H1 (cell line): ENCODE measurements around the gene DOK6. TPM values are rescaled to one million over a fixed set of nuclear protein-coding genes. Genes with fewer than 3 reads are reported as not detected.

Experiments
- CTCF ChIA-PET: fragments of 300-600 bp; sonication (Branson Sonifier 250); formaldehyde crosslinking; loops from one replicate; lab custom pipeline; 2021; ENCODE audit not compliant: partially characterized antibody; lab: Charles Lee
- POLR2A ChIA-PET: fragments of 300-600 bp; sonication (Branson Sonifier 250); formaldehyde crosslinking; loops from one replicate; lab custom pipeline; 2021; ENCODE audit warnings: inconsistent platforms; ENCODE audit not compliant: partially characterized antibody; lab: Charles Lee
- DNase-seq, 2 experiments: peaks; one replicate each; pipeline versions ENCODE4 v3.0.0 to v3.0.0-alpha.2; 2010 to 2022; ENCODE audit warnings: low spot score in 2 of 2, low read depth in 1 of 2, mixed read lengths in 1 of 2
- FAIRE-seq: peaks from 2 replicates; lab custom pipeline; 2011; peaks lifted over from hg19 to GRCh38; lab: Jason Lieb, UNC
- H2AFZ ChIP-seq: 2 replicates; pipeline ENCODE4 v1.8.1; 2012; ENCODE audit warnings: low read length, inconsistent platforms
- H2AK5ac ChIP-seq: 2 replicates; pipeline ENCODE4 v1.6.1; 2013; ENCODE audit warnings: low read depth, low read length
- H2BK120ac ChIP-seq: replicated peaks from 2 replicates; pipeline ENCODE3; 2013; ENCODE audit warnings: low read depth, low read length, inconsistent platforms
- H2BK12ac ChIP-seq: 2 replicates; pipeline ENCODE4 v1.6.1; 2013; ENCODE audit warnings: low read depth, low read length
- H2BK15ac ChIP-seq: 2 replicates; pipeline ENCODE4 v1.6.1; 2013; ENCODE audit warnings: low read length
- H2BK20ac ChIP-seq: 2 replicates; pipeline ENCODE4 v1.6.1; 2013; ENCODE audit warnings: low read length
- H2BK5ac ChIP-seq: 2 replicates; pipeline ENCODE4 v1.6.1; 2013; ENCODE audit warnings: low read depth, low read length
- H3K14ac ChIP-seq: 2 replicates; pipeline ENCODE4 v1.6.1; 2013; ENCODE audit warnings: inconsistent platforms; ENCODE audit not compliant: insufficient read length
- H3K18ac ChIP-seq: 2 replicates; pipeline ENCODE4 v1.6.1; 2013; ENCODE audit warnings: low read length; ENCODE audit errors: extremely low read depth
- H3K23ac ChIP-seq: 2 replicates; pipeline ENCODE4 v1.6.1; 2013; ENCODE audit warnings: inconsistent platforms; ENCODE audit not compliant: insufficient read length
- H3K23me2 ChIP-seq: 2 replicates; pipeline ENCODE4 v1.6.1; 2013; ENCODE audit warnings: low read depth, low read length
- H3K27ac ChIP-seq: 2 replicates; pipeline ENCODE4 v1.6.1; 2011; ENCODE audit warnings: low read depth, low read length, inconsistent platforms
- H3K27me3 ChIP-seq, 4 experiments: replicated peaks in 1 of 4; 1 replicate in 1 of 4; 2 replicates in 3 of 4; pipeline versions ENCODE4 v1.6.1 to v1.8.1; 2011 to 2013; ENCODE audit warnings: low read length in 3 of 4, mild to moderate bottlenecking in 3 of 4, inconsistent platforms in 2 of 4, mixed read lengths in 2 of 4, moderate library complexity in 1 of 4; ENCODE audit not compliant: control insufficient read depth in 3 of 4, insufficient read depth in 3 of 4; ENCODE audit errors: extremely low read depth in 1 of 4
- H3K36me3 ChIP-seq, 4 experiments: 2 replicates each; pipeline versions ENCODE4 v1.6.1 to v1.8.1; 2011 to 2013; ENCODE audit warnings: mild to moderate bottlenecking in 4 of 4, low read length in 3 of 4, moderate library complexity in 2 of 4, control low read depth in 1 of 4, inconsistent platforms in 1 of 4; ENCODE audit not compliant: insufficient read depth in 4 of 4, control insufficient read depth in 2 of 4
- H3K4ac ChIP-seq: replicated peaks from 2 replicates; pipeline ENCODE3; 2013; ENCODE audit warnings: low read length, low read depth, mixed read lengths, inconsistent platforms; ENCODE audit not compliant: insufficient read length
- H3K4me1 ChIP-seq, 4 experiments: replicated peaks in 1 of 4; 1 replicate in 1 of 4; 2 replicates in 3 of 4; pipeline versions ENCODE4 v1.6.1 to v1.8.1; 2011 to 2013; ENCODE audit warnings: low read length in 3 of 4, inconsistent platforms in 2 of 4, mixed read lengths in 1 of 4; ENCODE audit not compliant: insufficient read depth in 4 of 4, control insufficient read depth in 3 of 4
- H3K4me2 ChIP-seq, 2 experiments: 2 replicates each; pipeline versions ENCODE4 v1.6.1 to v1.8.1; 2011 to 2013; ENCODE audit warnings: low read depth in 2 of 2, low read length in 2 of 2, control low read depth in 1 of 2, inconsistent platforms in 1 of 2, mild to moderate bottlenecking in 1 of 2; ENCODE audit not compliant: insufficient read depth in 1 of 2
- H3K4me3 ChIP-seq, 4 experiments: fragments of 200-600, 300-600 bp in 1 of 4; sonication (generic), shearing (Covaris generic), sonication (Bioruptor Twin) in 1 of 4; 2 replicates each; pipeline versions ENCODE4 v1.5.1 to v1.8.1; 2011 to 2016; ENCODE audit warnings: low read length in 4 of 4, low read depth in 3 of 4, control low read depth in 2 of 4, inconsistent platforms in 2 of 4, mild to moderate bottlenecking in 2 of 4, mixed read lengths in 1 of 4, moderate library complexity in 1 of 4; ENCODE audit not compliant: insufficient read depth in 2 of 4; ENCODE audit errors: extremely low read depth in 1 of 4
- H3K56ac ChIP-seq: replicated peaks from 2 replicates; pipeline ENCODE3; 2013; ENCODE audit warnings: low read depth, mild to moderate bottlenecking, mixed read lengths, low read length, inconsistent platforms; ENCODE audit not compliant: insufficient read length
- H3K79me1 ChIP-seq: 2 replicates; pipeline ENCODE4 v1.6.1; 2013; ENCODE audit warnings: low read depth, low read length, control low read depth
- H3K79me2 ChIP-seq, 2 experiments: 2 replicates each; pipeline versions ENCODE4 v1.6.1 to v1.8.1; 2012 to 2013; ENCODE audit warnings: low read length in 2 of 2, mild to moderate bottlenecking in 2 of 2, inconsistent platforms in 1 of 2; ENCODE audit not compliant: insufficient read depth in 2 of 2, control insufficient read depth in 1 of 2
- H3K9ac ChIP-seq, 4 experiments: replicated peaks in 1 of 4; 1 replicate in 1 of 4; 2 replicates in 3 of 4; pipeline versions ENCODE4 v1.6.1 to v1.8.1; 2011 to 2013; ENCODE audit warnings: low read depth in 3 of 4, low read length in 3 of 4, control low read depth in 2 of 4, mild to moderate bottlenecking in 2 of 4, moderate library complexity in 2 of 4, inconsistent platforms in 1 of 4; ENCODE audit errors: extremely low read depth in 1 of 4
- H3K9me3 ChIP-seq, 2 experiments: 2 replicates each; pipeline versions ENCODE4 v1.6.1 to v1.8.1; 2012 to 2013; ENCODE audit warnings: mild to moderate bottlenecking in 2 of 2, moderate library complexity in 2 of 2, control low read depth in 1 of 2, inconsistent platforms in 1 of 2, low read depth in 1 of 2, low read length in 1 of 2, mixed read lengths in 1 of 2; ENCODE audit not compliant: insufficient read depth in 2 of 2
- H4K20me1 ChIP-seq, 2 experiments: replicated peaks in 1 of 2; 2 replicates each; pipeline versions ENCODE3 to v1.8.1; 2011 to 2013; ENCODE audit warnings: inconsistent platforms in 2 of 2, low read length in 2 of 2, mild to moderate bottlenecking in 1 of 2; ENCODE audit not compliant: insufficient read depth in 2 of 2, control insufficient read depth in 1 of 2
- H4K5ac ChIP-seq: 2 replicates; pipeline ENCODE4 v1.6.1; 2013; ENCODE audit warnings: low read length, low read depth, mixed read lengths, inconsistent platforms; ENCODE audit not compliant: insufficient read length
- H4K8ac ChIP-seq: 2 replicates; pipeline ENCODE4 v1.8.0; 2013; ENCODE audit warnings: mild to moderate bottlenecking, moderate library complexity, low read length, inconsistent platforms; ENCODE audit not compliant: insufficient read depth; ENCODE audit errors: extremely low read depth
- H4K91ac ChIP-seq: replicated peaks from 2 replicates; pipeline ENCODE3; 2013; ENCODE audit warnings: low read length, mixed read lengths, inconsistent platforms; ENCODE audit not compliant: insufficient read length
- BRCA1 ChIP-seq: IDR thresholded peaks from 2 replicates; pipeline ENCODE4 v1.6.1; 2012; ENCODE audit warnings: low read depth, low read length, improper control_type of control experiment
- CTCF ChIP-seq, 3 experiments: IDR thresholded peaks; 1 replicate in 2 of 3; 2 replicates in 1 of 3; pipeline versions ENCODE4 v1.5.1 to v1.6.1; 2011; ENCODE audit warnings: low read length in 3 of 3, mild to moderate bottlenecking in 3 of 3, inconsistent platforms in 2 of 3, low read depth in 1 of 3, moderate library complexity in 1 of 3; ENCODE audit not compliant: insufficient read depth in 1 of 3; ENCODE audit errors: control extremely low read depth in 1 of 3
- EP300 ChIP-seq, 2 experiments: IDR thresholded peaks; 1 replicate in 1 of 2; 2 replicates in 1 of 2; pipeline ENCODE4 v1.6.1; 2011 to 2012; ENCODE audit warnings: low read depth in 2 of 2, low read length in 2 of 2, mild to moderate bottlenecking in 2 of 2, borderline replicate concordance in 1 of 2, inconsistent platforms in 1 of 2, moderate library complexity in 1 of 2
- FOSL1 ChIP-seq: IDR thresholded peaks from 2 replicates; pipeline ENCODE4 v1.6.1; 2011; ENCODE audit warnings: mild to moderate bottlenecking, low read depth, low read length, moderate library complexity; ENCODE audit not compliant: insufficient read depth
- GTF2F1 ChIP-seq: IDR thresholded peaks from 2 replicates; pipeline ENCODE4 v1.6.1; 2012; ENCODE audit warnings: low read depth, low read length, improper control_type of control experiment, borderline replicate concordance
- HDAC2 ChIP-seq, 2 experiments: fragments of 300-600 bp in 1 of 2; sonication (generic) in 1 of 2; IDR thresholded peaks; 2 replicates each; pipeline ENCODE4 v1.6.1; 2011 to 2012; ENCODE audit warnings: low read depth in 2 of 2, low read length in 2 of 2, mild to moderate bottlenecking in 2 of 2, moderate library complexity in 2 of 2, borderline replicate concordance in 1 of 2, inconsistent platforms in 1 of 2
- RFX5 ChIP-seq: IDR thresholded peaks from 2 replicates; pipeline ENCODE4 v1.6.1; 2011; ENCODE audit warnings: low read depth, low read length, improper control_type of control experiment, borderline replicate concordance
- SP2 ChIP-seq: IDR thresholded peaks from 2 replicates; pipeline ENCODE4 v1.6.1; 2012; ENCODE audit warnings: mild to moderate bottlenecking, low read length, inconsistent platforms
- SUZ12 ChIP-seq: fragments of 200-600 bp; sonication (generic); IDR thresholded peaks from 2 replicates; pipeline ENCODE4 v1.6.1; 2012; ENCODE audit warnings: mild to moderate bottlenecking, inconsistent platforms, low read length, moderate library complexity, mixed read lengths
- TBP ChIP-seq: IDR thresholded peaks from 2 replicates; pipeline ENCODE4 v1.6.1; 2011; ENCODE audit warnings: low read depth, low read length, improper control_type of control experiment
- ZNF274 ChIP-seq: IDR thresholded peaks from 2 replicates; pipeline ENCODE4 v1.7.0; 2012; ENCODE audit warnings: low read length, borderline replicate concordance; ENCODE audit errors: extremely low read depth
- whole genome bisulfite sequencing, 2 experiments: shearing (Covaris generic) in 1 of 2; methylation state at CpG; one replicate each; pipeline versions ENCODE4 v1.1.6 to v1.1.7; 2013 to 2015; ENCODE audit warnings: low lambda C conversion rate in 2 of 2, mixed read lengths in 2 of 2, inconsistent platforms in 1 of 2, low coverage in 1 of 2, missing lambda C conversion rate in 1 of 2; ENCODE audit not compliant: insufficient replicate concordance in 2 of 2, insufficient coverage in 1 of 2, insufficient read length in 1 of 2; ENCODE audit errors: extremely low coverage in 1 of 2, missing lambda C conversion rate in 1 of 2; 5-methylcytosine and 5-hydroxymethylcytosine counted together
- polyA plus RNA-seq, 7 experiments: library from polyadenylated mRNA; depleted of rRNA in 3 of 7; stranded (reverse) in 5 of 7; unstranded in 2 of 7; fragments of >200 nt in 5 of 7; fragments of 200-250 nt in 2 of 7; gene quantifications; 1 replicate in 5 of 7; 2 replicates in 1 of 7; 4 replicates in 1 of 7; pipeline versions ENCODE4 v1.2.1 to v1.2.3, GENCODE V29; 2011 to 2013; ENCODE audit warnings: missing spikeins in 2 of 7, mixed read lengths in 2 of 7
- total RNA-seq: library from RNA; stranded (reverse); fragmentation: NEBNext Ultra II Directional; extraction: Animal tissue kit (Norgen Biotek cat#: 25700); gene quantifications from 2 replicates; pipeline ENCODE4 v1.2.1, GENCODE V29; 2021

The DOK6 gene
- total and polyA plus RNA-seq, 2 of the 8 experiments (the other 6 are each of a cell fraction or from before 2014, with no cell fraction given) = 0.33 to 0.50 TPM

GRCh38 chr18:69617408-69617807 lies 216.7 kb downstream of the DOK6 start:
- Histone ChIP-seq H3K23ac (no peak overlapping the region), H2BK12ac (no peak overlapping the region), H3K4me1 (no peaks in the 10 kb centered on the region), H3K4me2 (no peak overlapping the region), H3K9ac (no peak overlapping the region), H3K79me1 (no peaks in the 10 kb centered on the region), H3K23me2 (no peaks in the 10 kb centered on the region), H3K4ac (no peak overlapping the region), H4K91ac (no peak overlapping the region), H3K4me3 (no peak overlapping the region), H3K14ac (no peak overlapping the region), H2BK5ac (no peak overlapping the region), H4K20me1 (no peaks in the 10 kb centered on the region), H3K18ac (no peak overlapping the region), H4K5ac (no peak overlapping the region), H2AFZ (no peak overlapping the region), H3K56ac (no peak overlapping the region), H2AK5ac (no peak overlapping the region), H3K27ac (no peak overlapping the region), H2BK120ac (no peak overlapping the region), H3K27me3 (peaks cover 0 to 1% (median 0%) of the 10 kb centered on the region in 4 experiments; a peak in 1 of 7 replicates), H2BK20ac (no peak overlapping the region), H3K9me3 (no peaks in the 10 kb centered on the region), H2BK15ac (no peak overlapping the region), H3K79me2 (no peaks in the 10 kb centered on the region), H4K8ac (no peak overlapping the region), H3K36me3 (no peaks in the 10 kb centered on the region)
- FAIRE-seq (no peak), DNase-seq (no peak)
- 56 to 87% methylated on average over 3 to 4 of the region's 4 CpGs for whole genome bisulfite sequencing, 2 experiments
- ChIA-PET CTCF (interaction anchor here (0.6 kb wide), 1 partner anchor 450 kb away, joined by 3 read pairs; no protein-coding TSS in a partner anchor), POLR2A (no interaction called here)
- no peak for TF ChIP-seq SP2
- no peak for TF ChIP-seq FOSL1
- TF ChIP-seq CTCF (IDR thresholded peaks at IDR 0.05; ENCODE audit: control extremely low read depth in 1 of 3, insufficient read depth in 1 of 3, low read depth in 1 of 3, low read length in 3 of 3) = no peak
- TF ChIP-seq ZNF274 = no peak
- no peak for TF ChIP-seq EP300 (IDR thresholded peaks at IDR 0.05; ENCODE audit: borderline replicate concordance in 1 of 2, low read depth in 2 of 2, low read length in 2 of 2)
- no peak for TF ChIP-seq RFX5
- no peak for TF ChIP-seq GTF2F1
- no peak for TF ChIP-seq HDAC2 (IDR thresholded peaks at IDR 0.05; ENCODE audit: borderline replicate concordance in 1 of 2, low read depth in 2 of 2, low read length in 2 of 2)
- TF ChIP-seq SUZ12 = no peak
- no peak for TF ChIP-seq TBP
- no peak for TF ChIP-seq BRCA1
